AG09309 (cell line): Measurements from ENCODE around the gene SYTL3.
"Not testable (repeated sequence)": the region's sequence is repeated elsewhere in the genome, so short reads cannot be mapped to it uniquely, and the experiment has no call there.

Source experiments
- DNase-seq: peaks from one replicate; pipeline ENCODE4 v3.0.0-alpha.2; 2010; ENCODE audit warnings: low read depth
- H3K4me3 ChIP-seq: 2 replicates; pipeline ENCODE4 v1.5.1; 2011; ENCODE audit warnings: mild to moderate bottlenecking, low read depth, low read length, moderate library complexity; ENCODE audit not compliant: control insufficient read depth
- TF ChIP-seq, protein P1 (sequence below): IDR thresholded peaks from 2 replicates; pipeline ENCODE4 v1.5.1; 2011; ENCODE audit warnings: mild to moderate bottlenecking, low read depth, low read length, inconsistent platforms; ENCODE audit not compliant: insufficient read depth, control insufficient read depth; ENCODE audit errors: missing control alignments

SYTL3 gene

DNA sequence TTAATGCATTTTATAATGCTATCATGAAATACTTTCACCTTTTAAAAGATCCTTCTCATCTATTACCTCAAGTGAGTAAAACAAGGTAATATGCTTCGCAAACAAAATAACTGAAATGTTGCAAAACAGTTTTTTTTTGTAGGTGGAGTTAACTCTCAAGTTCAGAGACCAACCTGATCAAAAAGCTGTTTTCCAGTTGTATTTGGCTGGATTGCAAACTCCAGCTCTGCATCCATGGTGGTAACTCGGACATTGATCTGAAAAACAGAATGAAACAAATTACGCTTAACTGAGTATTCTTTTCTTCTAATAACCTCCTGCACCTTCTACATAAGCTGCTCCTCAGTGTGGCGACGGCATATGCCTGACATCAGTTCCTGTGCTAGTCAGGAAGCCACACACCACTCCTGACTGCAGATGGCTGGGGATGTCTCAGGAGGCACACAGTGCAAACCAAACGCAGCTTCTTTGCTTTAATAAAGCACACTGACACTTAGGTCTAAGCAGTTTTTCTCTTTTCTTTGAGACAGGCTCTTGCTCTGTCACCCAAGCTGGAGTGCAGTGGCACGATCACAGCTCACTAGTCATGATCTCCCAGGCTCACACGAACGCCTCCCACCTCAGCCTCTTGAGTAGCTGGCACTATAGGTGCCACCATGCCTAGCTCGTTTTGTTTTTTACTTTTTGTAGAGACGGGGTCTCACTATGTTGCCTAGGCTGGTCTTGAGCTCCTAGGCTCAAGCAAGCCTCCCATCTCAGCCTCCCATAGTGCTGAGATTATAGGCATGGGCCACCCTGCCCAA lies 139.5 kb downstream of the SYTL3 start:
- no peak for DNase-seq
- no peak overlapping the region for H3K4me3 ChIP-seq
- TF ChIP-seq, protein P1, sequence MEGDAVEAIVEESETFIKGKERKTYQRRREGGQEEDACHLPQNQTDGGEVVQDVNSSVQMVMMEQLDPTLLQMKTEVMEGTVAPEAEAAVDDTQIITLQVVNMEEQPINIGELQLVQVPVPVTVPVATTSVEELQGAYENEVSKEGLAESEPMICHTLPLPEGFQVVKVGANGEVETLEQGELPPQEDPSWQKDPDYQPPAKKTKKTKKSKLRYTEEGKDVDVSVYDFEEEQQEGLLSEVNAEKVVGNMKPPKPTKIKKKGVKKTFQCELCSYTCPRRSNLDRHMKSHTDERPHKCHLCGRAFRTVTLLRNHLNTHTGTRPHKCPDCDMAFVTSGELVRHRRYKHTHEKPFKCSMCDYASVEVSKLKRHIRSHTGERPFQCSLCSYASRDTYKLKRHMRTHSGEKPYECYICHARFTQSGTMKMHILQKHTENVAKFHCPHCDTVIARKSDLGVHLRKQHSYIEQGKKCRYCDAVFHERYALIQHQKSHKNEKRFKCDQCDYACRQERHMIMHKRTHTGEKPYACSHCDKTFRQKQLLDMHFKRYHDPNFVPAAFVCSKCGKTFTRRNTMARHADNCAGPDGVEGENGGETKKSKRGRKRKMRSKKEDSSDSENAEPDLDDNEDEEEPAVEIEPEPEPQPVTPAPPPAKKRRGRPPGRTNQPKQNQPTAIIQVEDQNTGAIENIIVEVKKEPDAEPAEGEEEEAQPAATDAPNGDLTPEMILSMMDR = no peak

DNA sequence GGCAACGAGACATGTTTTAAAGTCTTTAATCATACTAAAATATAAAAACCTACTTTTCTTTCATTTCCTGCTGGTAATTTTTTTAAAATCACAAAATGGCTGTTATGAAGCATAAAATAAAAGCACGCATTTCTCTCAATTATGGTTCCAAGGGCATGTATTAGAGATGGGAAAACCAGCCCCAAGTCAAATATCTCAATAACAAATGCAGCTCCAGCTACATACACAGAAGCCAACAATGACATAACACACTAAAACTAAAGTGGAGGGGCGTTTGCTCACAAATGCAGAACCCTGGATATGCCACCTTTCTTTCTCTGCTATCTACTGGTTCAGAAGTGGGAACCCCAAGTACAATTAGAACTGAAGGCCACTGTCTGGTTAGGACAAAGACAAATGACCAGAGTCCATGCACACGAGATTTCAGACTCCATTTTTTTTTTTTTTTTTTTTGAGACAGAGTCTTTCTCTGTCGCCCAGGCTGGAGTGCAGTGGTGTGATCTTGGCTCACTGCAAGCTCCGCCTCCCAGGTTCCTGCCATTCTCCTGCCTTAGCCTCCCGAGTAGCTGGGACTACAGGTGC lies 141.5 kb downstream of the SYTL3 start:
- no peak overlapping the region for H3K4me3 ChIP-seq
- TF ChIP-seq, protein P1 = no peak
- no peak for DNase-seq

DNA sequence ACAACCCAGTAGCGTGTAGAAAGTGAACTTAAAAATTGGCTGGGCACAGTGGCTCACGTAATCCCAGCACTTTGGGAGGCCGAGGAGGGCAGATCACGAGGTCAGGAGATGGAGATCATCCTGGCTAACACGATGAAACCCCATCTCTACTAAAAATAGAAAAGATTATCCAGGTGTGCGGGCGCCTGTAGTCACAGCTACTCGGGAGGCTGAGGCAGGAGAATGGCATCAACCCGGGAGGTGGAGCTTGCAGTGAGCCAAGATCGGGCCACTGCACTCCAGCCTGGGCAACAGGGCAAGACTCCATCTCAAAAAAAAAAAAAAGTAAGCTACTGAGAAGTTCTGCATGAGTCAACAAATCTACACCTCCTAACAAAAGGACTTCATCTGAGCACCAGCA lies 142.7 kb downstream of the SYTL3 start:
- DNase-seq, H3K4me3 ChIP-seq: not testable (repeated sequence)

DNA sequence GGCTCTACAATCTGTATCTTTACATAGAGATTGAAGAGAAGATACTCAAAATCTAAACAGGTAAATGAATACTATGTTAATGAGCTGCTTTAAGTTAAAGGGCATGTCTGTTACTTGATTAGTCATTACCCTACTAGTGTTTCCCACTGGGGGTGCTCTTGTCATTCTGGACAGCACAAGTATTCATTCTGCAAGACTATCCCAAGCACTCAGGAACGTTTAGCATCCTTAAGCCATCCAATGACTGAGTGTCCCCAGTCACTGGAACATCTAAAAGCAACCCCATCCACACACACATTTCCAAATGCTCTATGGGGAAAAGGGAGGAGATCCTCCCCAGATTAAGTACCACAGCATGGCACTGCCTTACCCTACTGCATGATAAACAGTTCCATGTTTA lies 143.6 kb downstream of the SYTL3 start:
- TF ChIP-seq, protein P1 = peak; percentile 55
- H3K4me3 ChIP-seq = no peak overlapping the region
- no peak for DNase-seq

DNA sequence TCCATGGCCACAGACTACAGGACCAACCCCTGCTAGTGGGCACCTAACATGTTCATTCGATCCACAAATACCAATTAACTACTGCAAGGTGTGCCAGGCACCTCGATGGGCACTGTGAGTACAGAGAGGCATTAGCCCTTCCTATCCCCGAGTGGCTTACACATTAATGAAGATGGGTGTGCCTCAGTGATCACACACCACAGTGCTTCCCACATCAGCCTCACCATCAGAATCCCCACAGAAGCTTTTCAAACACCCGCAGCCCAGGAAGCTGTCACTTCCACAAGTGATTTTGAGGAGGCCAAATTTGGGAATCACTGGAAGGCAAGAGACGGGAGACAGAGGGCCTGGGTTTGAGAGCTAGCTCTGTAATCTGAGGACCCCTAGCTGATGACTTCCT lies 145.7 kb downstream of the SYTL3 start:
- TF ChIP-seq, protein P1 = no peak
- H3K4me3 ChIP-seq = no peak overlapping the region
- no peak for DNase-seq

DNA sequence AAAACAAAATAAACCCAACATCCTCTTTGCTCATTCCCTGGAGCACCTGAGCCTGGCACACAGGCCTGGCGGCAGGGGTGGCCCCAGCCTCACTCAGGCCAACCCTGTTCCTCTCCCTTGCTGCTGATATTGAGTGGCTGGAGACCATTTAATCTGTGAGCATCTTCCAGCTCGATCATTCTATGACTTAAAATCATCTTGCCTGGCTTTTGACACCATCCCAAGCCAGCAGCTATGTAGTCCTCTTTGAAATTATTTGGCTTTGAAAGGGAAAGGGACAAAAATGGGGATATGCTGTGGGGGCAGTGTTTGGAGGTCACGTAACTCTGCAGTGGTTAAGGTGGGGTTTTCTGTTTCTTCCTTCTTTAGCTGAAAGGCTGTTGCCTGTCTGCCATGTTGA lies 146.5 kb downstream of the SYTL3 start:
- TF ChIP-seq, protein P1 = no peak
- DNase-seq = no peak
- no peak overlapping the region for H3K4me3 ChIP-seq

DNA sequence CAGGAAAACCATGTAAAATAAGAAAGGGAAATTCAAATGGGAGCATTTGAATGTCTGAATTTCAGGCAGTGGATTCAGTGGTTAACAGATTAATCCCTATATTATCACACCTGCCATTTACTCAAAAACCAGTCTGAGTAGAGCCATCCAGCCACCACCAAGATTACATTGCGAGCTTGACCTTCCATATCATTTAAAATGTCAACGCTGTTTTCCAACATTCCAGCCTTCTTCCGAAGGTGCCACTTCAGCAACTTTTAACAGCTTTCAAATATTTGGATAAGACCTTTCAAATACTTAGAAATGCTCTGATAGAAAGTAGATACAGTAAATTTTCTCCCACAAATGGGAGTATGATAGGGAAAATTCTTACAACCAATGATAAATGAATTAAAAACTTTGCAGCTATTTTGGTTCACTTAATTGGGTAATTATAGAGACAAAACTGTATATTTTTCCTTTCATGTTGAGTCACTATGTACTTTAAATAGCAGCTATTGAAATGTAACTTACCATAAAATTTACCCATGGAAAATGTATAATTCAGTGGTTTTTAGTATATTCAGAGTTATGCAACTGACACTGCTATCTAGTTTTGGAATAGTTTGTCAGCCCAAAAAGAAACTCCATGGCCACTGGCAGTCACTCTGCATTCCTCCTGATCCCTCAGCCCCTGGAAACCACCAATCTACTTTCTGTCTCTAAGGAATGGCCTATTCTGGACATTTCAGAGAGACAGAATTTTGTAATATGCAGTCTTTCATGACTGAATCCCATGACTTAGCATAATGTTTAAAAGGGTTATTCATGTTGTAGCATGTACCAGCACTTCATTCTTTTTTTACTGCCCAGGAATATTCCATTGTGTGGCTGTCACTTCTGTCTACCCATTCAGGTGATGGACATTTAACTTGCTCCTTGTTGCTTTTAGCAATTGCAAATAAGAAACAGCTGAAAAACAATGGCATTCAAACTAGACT lies 147.8 kb downstream of the SYTL3 start:
- TF ChIP-seq, protein P1 = no peak
- H3K4me3 ChIP-seq = no peak overlapping the region
- DNase-seq = peak; percentile 68
